Stimulated activated CD8-positive, alpha-beta memory T cell treated with anti-CD3 and anti-CD28 coated beads, Interleukin-15, amount 100 ng/mL, for 1 hour (primary cell): ENCODE results near the gene ANGEL2.
"Not testable (repeated sequence)": the region's sequence is repeated elsewhere in the genome, so short reads cannot be mapped to it uniquely, and the experiment has no call there.

ENCODE experiments used
- DNase-seq: peaks from one replicate; pipeline ENCODE4 v3.0.0-alpha.2; 2020; ENCODE audit warnings: low read depth

ANGEL2 gene, protein sequence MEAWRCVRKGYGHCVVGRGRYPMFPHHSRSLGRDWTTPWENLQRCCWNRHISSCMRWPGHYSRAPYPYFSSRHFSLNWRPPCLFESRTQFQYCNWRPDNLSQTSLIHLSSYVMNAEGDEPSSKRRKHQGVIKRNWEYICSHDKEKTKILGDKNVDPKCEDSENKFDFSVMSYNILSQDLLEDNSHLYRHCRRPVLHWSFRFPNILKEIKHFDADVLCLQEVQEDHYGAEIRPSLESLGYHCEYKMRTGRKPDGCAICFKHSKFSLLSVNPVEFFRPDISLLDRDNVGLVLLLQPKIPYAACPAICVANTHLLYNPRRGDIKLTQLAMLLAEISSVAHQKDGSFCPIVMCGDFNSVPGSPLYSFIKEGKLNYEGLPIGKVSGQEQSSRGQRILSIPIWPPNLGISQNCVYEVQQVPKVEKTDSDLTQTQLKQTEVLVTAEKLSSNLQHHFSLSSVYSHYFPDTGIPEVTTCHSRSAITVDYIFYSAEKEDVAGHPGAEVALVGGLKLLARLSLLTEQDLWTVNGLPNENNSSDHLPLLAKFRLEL

DNA sequence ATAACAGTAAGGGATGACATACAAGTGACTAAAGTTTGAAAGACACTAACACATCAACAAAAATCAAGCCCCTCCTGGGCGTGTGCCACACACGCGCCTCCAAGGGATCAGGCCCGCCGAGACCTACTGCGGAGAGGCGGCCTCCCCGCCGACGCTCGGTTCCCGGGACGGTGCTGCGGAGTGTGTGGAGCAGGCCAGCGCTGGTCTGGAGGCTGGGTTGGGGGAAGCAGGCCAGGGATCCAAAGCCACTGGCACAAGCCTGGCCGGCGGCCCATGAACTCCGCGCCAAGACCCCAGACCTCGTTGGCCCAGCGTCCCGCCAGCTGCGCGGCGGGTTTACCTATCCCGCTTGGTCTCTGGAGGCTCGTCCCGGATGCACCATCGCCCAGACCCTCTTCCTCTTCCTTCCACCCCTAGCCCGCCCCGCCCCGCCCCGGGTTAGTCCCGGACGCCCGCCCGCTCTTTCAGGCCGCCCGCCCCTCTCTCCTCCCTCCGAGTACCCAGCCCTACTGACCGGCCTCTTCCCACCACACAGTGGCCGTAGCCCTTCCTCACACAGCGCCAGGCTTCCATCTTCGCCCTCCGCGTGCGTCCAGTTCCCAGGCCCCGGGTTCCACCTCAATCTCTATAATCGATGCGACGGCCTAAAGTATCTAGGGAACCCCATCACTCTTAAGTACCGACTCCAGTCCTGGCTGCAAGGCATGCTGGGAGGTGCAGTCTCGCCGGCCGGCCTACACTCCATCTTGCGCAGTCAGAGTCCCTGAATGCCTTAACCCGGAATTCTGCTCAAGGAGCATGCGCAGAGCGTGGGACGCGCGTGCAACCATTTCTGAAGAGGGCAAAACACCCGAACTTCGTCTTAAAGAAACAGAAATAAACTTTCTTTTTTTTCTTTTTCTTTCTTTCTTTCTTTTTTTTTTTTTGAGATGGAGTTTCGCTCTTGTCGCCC lies at the start of gene ANGEL2:
TSS of gene ANGEL2 (minus strand) at position 769 of the 952 bp plus-strand sequence. CDS start at position 573, 196 bp downstream.
- DNase-seq, result peak; percentile 88

- no peak for DNase-seq
Measured at GRCh38 chr1:213061263-213061662, 45.6 kb upstream of the ANGEL2 start.

DNA sequence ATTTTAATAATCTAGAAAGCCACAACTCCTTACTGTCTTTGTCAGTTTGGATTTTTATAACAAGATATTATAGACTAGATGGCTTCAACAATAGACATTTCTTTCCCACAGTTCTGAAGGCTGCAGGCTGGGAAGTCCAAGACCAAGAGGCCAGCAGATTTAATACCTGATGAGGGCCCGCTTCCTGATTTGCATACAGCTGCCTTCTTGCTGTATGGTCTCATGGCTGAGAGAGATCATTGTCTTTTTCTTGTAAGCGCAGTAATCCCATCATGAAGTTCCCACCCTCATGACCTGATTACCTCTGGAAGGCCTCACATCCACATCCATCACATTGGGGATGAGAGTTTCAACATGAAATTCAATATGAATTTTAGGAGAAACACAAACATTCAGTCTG lies 45.2 kb upstream of the ANGEL2 start:
- DNase-seq, result no peak

DNA sequence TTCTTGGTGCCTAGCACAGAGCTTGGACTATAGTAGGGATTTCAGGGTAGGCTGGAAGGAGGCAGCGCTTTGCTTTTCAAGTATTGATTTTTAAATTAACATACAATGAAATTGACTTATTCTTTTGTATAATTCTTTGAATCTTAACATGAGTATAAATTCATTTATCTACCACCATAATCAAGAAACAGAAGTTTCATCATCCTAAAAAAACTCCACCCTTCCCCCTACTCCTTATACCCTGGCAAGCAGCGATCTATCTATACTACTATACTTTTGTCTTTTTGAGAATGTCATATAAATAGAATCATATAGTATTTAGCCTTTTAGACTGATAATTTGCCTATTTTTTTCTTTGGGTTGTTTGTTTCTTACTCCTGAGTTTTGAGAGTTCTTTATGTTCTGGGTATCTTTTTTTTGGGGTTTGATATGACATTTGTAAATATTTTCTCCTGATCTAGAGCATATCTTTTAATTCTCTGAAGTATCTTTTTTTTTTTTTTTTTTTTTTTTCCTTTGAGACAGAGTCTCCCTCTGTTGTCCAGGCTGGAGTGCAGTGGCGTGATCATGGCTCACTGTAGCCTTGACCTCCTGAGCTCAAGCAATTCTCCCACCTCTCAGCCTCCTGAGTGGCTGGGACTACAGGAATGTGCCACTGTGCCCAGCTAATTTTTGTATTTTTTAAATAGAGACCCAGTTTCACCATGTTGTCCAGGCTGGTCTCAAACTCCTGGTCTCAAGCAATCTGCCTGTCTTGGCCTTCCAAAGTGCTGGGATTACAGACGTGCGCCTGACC lies 41.8 kb upstream of the ANGEL2 start:
- no peak for DNase-seq

DNA sequence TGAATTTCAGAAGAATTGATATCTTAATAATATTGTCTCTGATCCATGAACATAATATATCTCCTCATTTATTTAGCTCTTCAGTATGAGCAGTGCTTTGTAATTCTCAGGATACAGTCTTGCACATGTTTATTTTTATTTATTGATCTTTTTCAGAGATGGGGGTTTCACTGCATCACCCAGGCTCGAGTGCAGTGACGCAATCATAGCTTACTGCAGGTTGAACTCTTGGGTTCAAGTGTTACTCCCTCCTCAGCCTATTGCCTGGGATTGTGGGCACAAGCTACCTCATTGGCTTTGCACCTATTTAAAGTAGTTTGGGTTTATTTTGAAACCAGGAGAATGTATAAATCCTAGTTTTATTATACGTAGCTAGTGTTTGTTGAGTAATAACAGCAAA lies 40.1 kb upstream of the ANGEL2 start:
- no peak for DNase-seq

GRCh38 chr1:213054733-213055591 lies 39.3 kb upstream of the ANGEL2 start:
- no peak for DNase-seq

DNA sequence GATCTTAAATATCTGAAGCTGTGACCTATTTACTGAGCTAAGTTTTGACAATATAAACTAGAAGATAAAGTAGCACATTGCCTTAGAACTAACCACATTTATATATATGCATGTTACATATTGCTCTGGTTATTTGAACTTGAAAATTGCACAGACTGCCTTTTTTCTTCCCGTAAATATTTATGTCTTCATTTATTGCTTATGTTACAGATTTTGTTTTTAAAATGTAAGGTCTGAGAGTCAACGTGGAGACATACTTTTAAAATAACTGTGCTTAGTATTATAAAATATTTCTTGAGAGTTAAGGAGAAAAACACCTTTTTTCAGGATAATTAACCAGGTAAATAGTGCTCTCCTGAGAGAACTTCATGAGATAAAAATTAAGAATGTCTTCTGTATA lies 38.5 kb upstream of the ANGEL2 start:
- DNase-seq, result no peak

DNA sequence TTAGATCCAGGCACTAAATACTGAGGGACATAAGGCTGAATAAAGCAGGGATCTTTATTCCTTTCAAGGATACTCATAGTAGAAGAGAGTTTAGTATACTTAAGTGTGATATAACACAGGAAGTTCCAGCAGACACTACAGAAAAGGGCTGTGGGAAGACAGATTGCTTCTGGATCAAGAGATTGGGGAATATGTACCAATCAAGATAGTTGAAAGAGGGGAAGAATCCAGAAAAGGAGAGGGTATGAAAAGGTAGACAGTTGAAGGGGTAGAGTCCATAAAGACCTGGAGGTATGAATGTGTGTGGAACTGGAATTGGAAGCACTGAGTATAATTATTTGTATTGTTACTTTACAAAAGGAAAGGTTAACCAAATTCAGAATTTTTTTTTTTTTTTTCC lies 37.8 kb upstream of the ANGEL2 start:
- DNase-seq, result no peak

DNA sequence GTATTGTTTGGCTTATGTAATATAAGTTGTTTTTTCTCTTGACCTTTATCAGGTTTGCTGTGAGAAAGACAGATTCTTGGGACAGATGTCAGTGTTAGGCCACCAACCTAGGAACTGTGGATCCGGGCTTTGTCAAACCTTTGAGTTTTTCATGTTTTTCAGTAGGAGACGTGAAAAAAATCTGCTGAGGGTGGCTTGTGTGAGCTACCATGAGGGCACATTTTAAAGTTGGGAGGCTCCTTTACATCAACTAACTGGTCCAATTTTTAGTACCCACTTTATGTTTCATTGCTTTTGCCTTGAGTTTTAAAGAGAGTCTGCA lies 36.2 kb upstream of the ANGEL2 start:
- no peak for DNase-seq

- peak; percentile 72 for DNase-seq
Measured at GRCh38 chr1:213051127-213051880, 35.6 kb upstream of the ANGEL2 start, which contains the start of gene RPS6KC1. RPS6KC1 (plus strand) TSS chr1:213051241; CDS start chr1:213051405, 164 bp downstream.

- DNase-seq, result no peak
Measured at GRCh38 chr1:213050745-213051126, 35.1 kb upstream of the ANGEL2 start.

- DNase-seq, result no peak
Measured at GRCh38 chr1:213049232-213049631, 33.6 kb upstream of the ANGEL2 start.

DNA sequence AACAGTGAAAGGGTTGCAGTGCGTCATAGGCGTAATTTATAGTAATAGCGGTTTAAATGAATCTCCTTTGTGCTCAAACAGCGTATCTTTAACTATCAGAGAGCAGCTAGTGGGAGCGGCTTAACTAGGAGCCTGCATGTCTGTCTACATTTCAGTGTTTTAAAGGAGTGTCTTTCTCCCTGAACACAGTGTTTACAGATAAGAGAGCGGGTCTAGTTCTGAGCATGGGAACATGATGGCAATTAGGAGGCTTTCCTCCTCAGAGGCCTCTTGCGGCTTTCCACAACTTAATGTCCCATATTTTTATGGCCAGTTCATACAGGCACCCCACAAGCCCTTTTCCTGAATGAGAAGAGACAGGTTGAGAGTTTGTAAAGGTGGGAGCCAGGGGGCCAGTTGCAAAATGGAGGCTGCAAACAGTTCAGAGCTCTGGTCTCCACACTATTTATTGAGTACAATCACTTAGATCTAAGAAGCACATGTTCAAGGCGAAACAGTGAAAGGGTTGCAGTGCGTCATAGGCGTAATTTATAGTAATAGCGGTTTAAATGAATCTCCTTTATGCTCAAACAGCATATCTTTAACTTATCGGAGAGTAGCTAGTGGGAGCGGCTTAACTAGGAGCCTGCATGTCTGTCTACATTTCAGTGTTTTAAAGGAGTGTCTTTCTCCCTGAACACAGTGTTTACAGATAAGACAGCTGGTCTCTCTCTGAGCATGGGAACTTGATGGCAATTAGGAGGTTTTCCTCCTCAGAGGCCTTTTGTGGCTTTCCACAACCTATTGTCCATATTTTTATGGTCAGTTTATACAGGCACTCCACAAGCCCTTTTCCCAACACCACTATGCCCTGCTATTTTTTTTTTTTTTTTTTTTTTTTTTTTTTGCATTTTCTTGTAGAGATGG lies 29.9 kb upstream of the ANGEL2 start:
- not testable (repeated sequence) for DNase-seq

DNA sequence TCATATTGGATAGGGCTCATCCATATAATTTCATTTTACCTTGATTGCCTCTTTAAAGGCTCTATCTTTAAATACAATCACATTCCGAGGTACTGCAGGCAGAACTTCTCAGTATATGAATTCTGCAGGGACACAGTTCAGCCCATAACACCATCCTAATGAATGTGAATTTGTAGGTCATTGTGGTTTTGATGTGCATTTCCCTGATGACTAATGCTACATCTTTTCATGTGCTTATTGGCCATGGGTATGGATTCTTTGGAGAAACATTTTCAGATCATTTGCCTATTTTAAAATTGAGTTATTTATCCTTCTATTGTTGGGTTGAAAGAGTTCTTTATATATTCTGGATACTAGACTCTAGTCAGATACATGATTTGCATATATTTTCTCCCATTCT lies 25.8 kb upstream of the ANGEL2 start:
- DNase-seq, result no peak

GRCh38 chr1:213035573-213035972 lies 19.9 kb upstream of the ANGEL2 start:
- no peak for DNase-seq

DNA sequence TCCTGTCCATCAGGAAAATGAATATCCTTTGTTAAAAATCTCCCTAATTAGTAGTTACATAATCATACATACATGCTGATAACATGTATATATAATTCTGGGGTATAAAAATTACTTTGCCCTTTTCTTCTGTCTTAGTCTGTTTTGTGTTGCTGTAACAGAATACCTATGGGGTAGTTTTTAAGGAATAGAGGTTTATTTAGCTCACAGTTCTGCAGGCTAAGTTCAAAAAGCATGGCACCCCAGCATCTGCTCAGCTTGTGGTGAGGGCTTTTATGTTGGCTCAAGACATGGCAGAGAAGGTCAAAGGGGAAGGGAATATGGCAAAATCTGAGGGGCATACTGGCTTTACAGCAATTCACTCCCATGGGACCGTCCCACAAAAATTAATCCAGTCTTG lies 19.0 kb upstream of the ANGEL2 start:
- no peak for DNase-seq

- DNase-seq, result no peak
Measured at GRCh38 chr1:213032651-213033050, 17.0 kb upstream of the ANGEL2 start.

GRCh38 chr1:213027024-213027423 lies 11.4 kb upstream of the ANGEL2 start:
- not testable (repeated sequence) for DNase-seq

DNA sequence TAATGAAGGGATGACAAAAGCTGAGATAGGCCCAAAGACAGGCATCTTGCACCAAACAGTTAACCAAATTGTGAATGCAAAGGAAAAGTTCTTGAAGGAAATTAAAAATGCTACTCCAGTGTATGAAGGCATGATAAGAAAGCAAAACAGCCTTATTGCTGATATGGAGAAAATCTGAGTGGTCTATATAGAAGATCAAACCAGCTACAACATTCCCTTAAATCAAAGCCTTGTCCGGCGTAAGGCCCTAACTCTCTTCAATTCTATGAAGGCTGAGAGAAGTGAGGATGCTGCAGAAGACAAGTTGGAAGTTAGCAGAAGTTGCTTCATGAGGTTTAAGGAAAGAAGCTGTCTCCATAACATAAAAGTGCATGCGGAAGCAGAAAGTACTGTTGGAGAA lies 4.3 kb upstream of the ANGEL2 start:
- DNase-seq, result no peak
